Erythroblast (primary cell): ENCODE measurements around the gene C11orf98.

ENCODE experiments used
- GATA1 ChIP-seq: IDR thresholded peaks from 2 replicates; pipeline ENCODE4 v1.6.1; 2011; ENCODE audit warnings: low read depth, mild to moderate bottlenecking, control low read depth, low read length, moderate library complexity
- POLR2A ChIP-seq: IDR thresholded peaks from 2 replicates; pipeline ENCODE4 v1.6.1; 2011; ENCODE audit warnings: mild to moderate bottlenecking, low read length

DNA sequence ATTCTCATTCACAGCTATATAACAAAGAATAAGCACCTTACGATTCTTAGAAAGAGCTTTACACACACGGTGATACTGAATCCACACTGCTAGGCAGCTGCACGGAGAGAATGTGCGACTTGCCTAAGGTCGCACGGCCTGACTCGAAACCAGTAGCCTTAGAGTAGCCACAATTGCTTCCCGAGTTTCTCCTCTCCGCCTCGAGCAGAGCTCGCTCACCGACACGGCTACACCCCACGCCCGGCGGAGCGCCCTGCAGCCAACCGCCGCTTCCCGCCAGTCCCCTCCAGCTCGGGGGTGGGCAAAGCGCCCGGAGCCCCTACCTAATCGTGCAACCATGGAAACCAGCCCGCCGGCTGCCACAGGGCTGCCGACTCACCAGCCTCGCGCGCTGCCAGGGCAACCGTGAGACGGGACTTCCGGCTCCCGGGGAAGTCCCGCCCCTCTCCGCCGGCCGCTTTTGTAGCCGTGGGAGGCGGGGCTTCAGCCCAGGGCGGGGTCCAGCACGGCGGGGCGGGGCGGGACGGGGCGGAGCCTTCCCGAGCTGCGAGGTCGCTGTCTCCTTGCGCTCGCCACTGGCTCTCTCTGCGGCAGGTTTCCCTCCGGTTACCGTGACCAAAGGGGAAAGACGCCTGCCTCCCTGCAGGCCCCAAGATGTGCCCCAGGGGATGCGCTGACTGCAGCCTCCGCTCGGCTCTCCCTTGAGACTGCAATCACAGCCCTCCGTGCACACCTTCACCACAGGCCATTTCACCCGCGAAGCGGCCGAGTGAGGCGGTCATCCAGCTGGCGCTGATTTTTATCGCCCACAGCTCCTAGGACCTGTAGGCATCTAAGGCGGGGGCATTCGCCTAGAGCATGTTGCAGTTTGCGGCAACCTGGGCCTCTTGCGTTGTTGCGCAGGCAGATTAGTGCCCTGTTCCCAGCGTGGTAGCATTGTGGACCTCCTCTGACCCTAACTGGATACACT, 41.2 kb upstream of the C11orf98 start:
- TF ChIP-seq POLR2A (peak; percentile 80), GATA1 (no peak)
